Coronary artery (tissue), 2 donors: ENCODE results near the gene PTRHD1.

Source experiments
- DNase-seq: peaks from one replicate; pipeline ENCODE4 v3.0.0-alpha.2; 2017; ENCODE audit warnings: low spot score
- H3K27ac ChIP-seq, 2 donors: fragments of 200-600 bp; sonication (generic); one replicate each; pipeline ENCODE4 v1.5.1; 2016 to 2019
- H3K4me3 ChIP-seq: fragments of 200-600 bp; sonication (generic); 2 replicates; pipeline ENCODE4 v1.5.1; 2016; ENCODE audit warnings: mild to moderate bottlenecking, moderate library complexity
- TF ChIP-seq, protein P1 (sequence below): fragments of 200-600 bp; sonication (generic); IDR thresholded peaks from one replicate; pipeline ENCODE4 v1.5.1; 2019; ENCODE audit warnings: antibody characterized with exemption

Gene PTRHD1

DNA sequence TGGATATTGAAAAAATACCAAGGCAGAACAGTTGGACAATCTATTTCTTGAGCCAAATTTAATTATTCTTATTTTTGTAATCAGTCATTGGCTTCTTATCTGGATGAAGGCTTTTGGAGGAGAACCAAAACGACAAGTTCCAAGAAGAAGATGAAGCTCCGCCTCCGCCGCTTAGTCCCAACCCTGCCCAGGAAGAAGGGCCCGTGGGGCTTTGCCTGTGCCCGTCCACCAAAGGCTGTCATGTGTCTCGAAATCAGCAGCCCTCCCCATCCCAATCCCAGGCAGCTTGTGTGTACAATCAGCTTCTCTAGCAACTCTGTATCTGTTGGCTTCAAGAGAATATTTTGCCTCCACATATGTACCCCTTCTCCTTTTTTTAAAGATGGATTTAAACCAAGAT is 24.6 kb downstream of the PTRHD1 start:
- DNase-seq = no peak
- no peak overlapping the region for H3K27ac ChIP-seq
- TF ChIP-seq, protein P1, sequence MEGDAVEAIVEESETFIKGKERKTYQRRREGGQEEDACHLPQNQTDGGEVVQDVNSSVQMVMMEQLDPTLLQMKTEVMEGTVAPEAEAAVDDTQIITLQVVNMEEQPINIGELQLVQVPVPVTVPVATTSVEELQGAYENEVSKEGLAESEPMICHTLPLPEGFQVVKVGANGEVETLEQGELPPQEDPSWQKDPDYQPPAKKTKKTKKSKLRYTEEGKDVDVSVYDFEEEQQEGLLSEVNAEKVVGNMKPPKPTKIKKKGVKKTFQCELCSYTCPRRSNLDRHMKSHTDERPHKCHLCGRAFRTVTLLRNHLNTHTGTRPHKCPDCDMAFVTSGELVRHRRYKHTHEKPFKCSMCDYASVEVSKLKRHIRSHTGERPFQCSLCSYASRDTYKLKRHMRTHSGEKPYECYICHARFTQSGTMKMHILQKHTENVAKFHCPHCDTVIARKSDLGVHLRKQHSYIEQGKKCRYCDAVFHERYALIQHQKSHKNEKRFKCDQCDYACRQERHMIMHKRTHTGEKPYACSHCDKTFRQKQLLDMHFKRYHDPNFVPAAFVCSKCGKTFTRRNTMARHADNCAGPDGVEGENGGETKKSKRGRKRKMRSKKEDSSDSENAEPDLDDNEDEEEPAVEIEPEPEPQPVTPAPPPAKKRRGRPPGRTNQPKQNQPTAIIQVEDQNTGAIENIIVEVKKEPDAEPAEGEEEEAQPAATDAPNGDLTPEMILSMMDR = no peak

DNA sequence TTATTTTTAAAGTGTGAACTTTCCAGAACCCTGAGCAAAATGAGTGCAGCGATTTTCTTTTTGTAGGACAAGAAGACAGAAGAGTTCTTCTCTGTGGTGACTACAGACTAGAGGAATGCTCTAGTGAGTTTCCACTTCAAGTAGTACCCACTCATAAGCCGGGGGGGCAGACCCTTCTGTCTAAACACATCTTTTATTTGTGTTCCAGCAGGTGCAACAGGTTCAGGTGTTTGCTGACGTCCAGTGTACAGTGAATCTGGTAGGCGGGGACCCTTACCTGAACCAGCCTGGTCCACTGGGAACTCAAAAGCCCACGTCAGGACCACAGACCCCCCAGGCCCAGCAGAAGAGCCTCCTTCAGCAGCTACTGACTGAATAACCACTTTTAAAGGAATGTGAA is 25.2 kb downstream of the PTRHD1 start:
- Histone ChIP-seq H3K27ac (no peak overlapping the region), H3K4me3 (no peak overlapping the region)
- TF ChIP-seq, protein P1 = no peak
- DNase-seq = no peak

More for the DNA sequence above, 24.6 kb downstream of the PTRHD1 start:
- no peak overlapping the region for H3K4me3 ChIP-seq

DNA sequence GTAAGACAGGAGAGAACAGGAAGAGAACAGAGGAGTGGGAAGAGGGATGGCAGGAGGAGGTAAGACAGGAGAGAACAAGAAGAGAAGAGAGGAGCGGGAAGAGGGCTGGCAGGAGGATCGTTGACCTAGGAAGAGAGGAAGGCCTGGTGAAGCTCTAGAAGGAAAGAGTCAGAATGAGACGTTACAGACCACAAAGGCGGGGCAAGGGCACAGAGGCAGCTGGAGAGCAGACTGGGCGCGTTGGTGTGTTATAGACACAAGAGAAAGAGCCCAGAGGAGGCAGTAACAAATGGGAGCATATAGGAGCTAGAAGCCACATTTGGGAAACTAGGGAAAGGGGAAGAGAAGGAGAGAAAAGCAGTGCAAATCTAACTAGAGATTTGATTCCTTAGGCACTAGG is 26.6 kb downstream of the PTRHD1 start:
- TF ChIP-seq, protein P1 = no peak
- no peak overlapping the region for H3K27ac ChIP-seq
- no peak for DNase-seq

DNA sequence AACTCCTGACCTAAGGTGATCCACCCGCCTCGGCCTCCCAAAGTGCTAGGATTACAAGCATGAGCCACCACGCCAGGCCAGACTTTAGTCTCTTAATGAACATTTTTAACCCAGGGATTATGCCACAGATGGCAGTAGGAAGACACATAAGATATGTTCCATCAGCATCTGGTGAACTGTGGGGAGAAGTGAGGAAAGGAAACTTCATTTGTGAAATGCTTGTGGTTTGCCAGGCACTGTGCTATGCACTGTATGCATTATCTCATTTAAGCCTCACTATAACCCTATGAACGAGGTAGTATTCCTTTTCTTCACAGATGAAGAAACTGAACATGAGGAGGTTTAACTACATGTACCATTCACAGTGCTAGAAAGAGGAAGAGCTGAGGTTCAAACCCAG is 29.3 kb downstream of the PTRHD1 start:
- DNase-seq = no peak
- TF ChIP-seq, protein P1 = no peak
- Histone ChIP-seq H3K27ac (no peak overlapping the region), H3K4me3 (no peak overlapping the region)

More for the DNA sequence above, 26.6 kb downstream of the PTRHD1 start:
- H3K4me3 ChIP-seq = no peak overlapping the region

DNA sequence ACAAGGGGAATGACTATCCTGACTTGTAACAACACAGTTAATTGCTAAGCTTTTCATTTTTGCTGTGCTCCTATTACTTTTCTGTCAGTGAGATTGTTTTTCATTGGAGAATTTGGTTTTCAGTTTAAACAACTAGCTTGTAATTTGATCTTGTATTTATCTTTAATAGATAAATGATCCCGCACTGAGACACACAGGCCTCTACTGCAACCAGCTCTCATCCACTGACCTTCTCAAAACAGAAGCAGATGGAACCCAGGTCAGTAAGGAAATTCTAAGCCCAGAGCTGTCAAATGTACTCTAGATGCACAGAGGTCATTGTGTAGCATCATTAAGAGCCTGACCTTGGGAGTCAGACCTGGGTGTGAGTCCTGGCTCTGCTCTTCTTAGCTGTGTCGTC is 30.7 kb downstream of the PTRHD1 start:
- no peak overlapping the region for H3K27ac ChIP-seq
- no peak for DNase-seq
- no peak overlapping the region for H3K4me3 ChIP-seq
- TF ChIP-seq, protein P1 = no peak

DNA sequence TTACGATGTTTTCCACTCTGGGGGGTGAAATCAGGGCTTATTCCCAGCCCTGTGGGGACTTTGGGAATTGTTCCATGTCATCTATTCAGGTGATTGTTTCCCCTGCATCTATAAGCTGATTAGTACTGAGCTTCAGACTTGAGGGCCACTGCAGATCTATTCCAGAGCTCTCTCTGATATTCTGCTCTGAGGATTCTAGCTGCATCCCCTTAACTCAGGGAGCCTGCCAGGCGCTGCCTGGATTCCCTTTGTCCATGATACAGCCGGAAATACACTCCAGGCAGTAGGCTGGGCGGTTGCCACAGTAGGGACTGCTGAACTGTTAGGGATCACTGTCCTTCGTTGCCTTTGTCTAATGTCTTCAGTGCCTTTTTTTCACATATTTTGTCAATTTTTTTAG is 31.3 kb downstream of the PTRHD1 start:
- TF ChIP-seq, protein P1 = no peak
- DNase-seq = no peak
- H3K27ac ChIP-seq = no peak overlapping the region
- H3K4me3 ChIP-seq = no peak overlapping the region

DNA sequence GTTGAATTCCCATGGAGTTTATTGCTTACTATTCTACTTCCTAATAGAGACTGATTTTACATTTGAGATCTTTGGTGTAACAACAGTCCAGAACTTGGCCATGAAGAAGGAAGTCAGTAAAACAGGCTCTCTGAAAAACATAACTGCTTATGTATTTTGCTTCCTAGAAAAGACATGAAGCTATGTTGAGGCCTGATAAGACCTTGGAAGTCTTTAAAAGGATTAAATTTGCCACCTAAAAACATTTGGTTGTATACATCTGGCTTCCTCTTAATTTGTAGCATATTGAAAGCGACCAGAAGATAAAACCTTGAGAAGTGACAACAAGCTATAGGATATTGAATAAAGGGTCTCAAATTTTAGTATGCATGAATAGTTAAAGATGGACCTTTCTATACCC is 36.4 kb downstream of the PTRHD1 start:
- no peak overlapping the region for H3K27ac ChIP-seq
- no peak for DNase-seq
- no peak overlapping the region for H3K4me3 ChIP-seq
- TF ChIP-seq, protein P1 = no peak
